Colon (tissue), 2 donors: ENCODE measurements around the gene TPGS2.

Experiments
- FAIRE-seq: peaks from 2 replicates; lab custom pipeline; 2012; peaks lifted over from hg19 to GRCh38; lab: Jason Lieb, UNC
- donor health status: control.
- donor health status: control.

Gene TPGS2

DNA sequence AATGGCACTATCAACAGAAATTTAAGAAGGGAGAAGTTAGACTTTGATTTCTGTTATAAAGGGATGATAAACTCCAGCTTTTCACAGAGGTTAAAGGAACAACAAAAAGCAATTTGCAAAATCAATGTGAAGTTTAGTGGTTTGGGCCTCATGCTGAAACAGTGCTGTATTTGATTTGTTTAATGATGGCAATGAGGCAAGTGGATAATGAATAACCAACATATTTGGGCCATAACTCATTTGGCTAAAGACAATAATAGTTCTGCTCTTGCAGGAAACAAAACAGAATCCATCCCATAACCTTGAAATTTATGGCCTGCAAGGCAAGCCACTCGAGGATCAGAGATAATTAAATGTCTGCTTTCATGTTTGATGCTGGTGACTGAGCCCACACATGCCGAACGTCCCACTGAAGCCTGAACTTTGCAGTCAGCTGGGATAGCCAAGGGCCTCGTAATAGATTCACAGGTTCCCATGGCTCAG lies 56.5 kb downstream of the TPGS2 start:
- no peak for FAIRE-seq

DNA sequence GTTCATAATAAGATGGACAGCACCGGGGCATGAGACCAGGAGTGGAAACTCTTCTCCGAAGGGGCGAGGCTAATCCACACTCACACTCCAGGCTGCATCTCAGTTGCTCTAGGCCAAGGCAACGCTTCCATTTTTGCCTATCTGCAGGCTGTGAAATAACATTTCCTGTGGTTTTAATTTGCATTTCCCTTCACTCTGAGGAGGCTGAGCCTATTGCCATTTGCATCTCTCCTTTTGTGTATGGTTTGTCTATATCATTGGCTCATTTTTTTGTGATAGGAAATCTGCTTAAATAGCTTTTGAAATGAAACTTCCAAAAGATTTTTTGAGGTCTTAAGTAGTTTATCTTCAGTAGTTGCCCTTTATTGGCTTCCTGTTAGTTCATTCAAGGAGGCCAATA lies 57.6 kb downstream of the TPGS2 start:
- no peak for FAIRE-seq

DNA sequence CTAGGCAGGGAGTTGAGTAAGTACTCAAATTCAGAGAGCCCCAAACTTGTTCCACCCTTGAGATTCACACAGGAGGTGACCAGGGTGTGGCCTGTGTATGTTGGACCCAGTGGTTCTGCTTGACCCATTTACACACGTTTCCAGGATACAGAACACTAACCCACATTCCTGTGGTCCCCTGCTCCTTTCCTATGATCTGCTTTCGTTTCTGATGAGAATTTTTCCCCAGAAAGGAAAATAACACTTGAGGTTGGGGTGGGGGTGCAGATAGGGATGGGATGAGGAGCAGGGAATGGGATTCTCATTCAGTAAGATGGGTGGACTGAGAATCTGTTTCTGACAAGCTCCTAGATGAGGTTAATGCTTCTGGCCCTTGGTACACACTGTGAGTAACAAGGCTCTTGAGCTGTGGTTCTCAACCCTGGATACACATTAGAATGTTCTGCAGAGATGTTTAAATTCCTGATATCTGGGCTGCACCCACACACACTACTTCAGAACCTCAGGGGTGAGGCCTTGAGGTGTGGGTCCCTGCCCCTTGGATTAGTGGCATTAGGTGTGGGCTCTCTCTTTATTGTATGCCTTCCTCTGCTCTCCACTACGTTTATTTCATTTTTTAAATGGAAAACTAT lies 58.4 kb downstream of the TPGS2 start:
- FAIRE-seq = no peak

DNA sequence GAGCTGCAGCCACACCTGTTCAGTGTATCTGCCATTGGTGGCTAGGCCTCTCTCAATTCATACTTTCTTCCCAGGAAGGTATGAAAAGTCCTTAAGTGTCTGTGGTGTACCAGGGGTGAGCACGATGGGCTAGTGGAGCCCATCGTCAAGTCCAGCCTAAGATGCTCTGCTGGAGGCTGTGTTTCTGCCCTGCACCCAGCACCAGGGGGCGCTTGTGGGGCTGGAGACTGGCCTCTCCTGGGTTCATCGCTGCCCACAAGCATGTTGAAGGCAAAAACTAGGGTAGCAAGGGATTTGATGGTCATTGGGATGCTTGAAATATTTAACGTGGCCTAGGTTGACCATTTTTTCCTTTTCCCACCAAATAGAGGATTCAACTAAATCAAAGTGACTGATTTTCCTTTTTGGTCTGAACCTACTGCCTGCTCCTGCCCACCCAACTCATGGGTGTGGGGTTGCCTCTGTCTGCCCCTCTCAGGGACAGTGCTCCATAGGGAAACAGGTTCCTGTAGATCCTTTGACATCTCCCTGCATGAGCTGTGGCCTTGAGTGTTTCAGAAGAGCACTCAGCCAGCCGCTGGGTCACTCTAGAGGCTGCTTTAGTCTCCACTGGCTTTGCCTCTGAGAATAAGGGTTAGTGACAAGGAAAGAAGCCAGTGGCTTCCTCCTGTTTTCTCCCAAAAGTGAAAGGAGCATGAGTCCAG lies 59.0 kb downstream of the TPGS2 start:
- FAIRE-seq = no peak

DNA sequence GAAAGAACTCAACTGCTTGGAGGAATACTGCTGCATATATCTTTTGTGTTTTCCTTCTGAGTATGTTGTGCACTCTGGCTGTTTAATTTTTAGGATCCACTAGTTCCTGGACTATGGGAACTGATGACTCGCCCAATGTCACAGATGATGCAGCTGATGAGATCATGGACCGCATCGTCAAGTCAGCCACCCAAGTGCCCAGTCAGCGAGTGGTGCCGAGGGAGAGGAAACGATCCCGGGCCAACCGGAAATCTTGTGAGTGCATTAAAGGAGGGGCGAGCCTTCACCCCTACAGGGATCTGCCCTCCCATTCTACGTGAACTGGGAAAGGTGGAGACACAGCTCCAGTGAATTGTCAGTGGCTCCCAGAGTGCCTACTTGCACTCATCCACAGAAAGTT lies 59.6 kb downstream of the TPGS2 start:
- FAIRE-seq = no peak

DNA sequence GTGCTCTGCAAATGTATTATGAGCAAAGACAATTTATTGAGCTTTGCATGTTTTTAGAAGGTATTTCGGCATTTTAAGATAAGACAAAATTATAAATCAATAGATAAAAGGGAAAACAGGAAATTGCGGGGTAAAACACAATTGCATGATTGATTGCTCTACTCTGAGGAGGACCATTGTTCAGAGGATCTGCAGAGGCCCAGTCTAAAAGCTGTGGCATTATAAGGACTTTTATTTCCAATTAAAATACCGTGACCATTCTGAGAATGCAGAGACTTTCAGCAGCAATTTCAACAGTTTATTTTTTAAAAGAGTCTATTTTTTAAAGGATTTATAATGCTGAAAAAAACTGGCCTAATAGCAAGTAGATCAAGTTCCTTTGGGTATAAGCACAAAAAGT lies 62.0 kb downstream of the TPGS2 start:
- no peak for FAIRE-seq

DNA sequence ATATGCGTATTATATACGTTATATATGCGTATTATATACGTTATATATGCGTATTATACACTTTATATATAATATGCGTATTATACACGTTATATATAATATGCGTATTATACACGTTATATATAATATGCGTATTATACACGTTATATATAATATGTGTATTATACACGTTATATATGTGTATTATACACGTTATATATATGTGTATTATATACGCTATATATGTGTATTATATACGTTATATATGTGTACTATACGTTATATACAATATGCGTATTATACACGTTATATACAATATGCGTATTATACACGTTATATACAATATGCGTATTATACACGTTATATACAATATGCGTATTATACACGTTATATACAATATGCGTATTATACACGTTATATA lies 65.8 kb downstream of the TPGS2 start:
- peak; percentile 98 for FAIRE-seq

DNA sequence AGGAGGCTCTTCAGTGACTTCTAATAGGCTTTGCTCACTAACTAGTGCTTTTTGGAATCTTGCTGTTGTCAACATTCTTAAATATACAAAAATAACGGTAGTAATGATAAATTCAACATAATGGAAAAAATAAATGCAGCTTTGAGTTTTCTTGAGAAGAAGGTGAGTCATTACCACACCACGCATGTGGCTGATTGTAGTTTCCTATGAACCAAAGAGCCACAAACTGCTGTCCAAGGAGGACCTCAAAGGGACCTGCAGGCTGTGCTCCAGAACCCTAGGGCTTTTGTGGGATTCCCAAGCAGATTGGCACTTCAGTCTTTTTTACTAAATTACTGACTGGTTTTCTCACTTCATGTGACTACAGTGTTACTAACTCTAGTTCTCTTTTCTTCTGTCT lies 66.7 kb downstream of the TPGS2 start:
- FAIRE-seq = no peak

DNA sequence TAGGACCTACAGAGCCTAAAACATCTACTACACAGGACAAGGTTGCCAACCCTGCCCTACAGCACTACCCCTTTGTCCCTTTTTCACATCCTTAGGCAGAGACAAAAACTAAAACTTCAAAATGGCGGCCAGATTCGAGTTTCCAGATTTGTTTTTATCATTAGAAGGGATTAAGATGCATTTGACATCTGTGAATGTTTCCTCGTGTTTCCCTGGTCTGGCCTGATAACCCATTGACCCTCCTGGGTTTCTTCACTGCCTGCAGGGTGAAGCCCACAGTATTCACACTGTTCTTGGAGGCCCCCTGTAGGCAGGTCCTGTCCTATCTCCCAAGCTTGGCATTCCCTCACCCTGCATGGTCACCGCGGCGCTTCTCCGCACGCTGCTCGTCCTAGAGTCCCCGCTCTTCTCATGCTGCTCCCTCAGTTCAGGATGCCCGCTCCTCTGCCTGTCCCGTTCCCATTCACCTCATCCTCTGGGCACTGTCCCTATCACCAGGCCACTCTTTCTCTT lies 67.6 kb downstream of the TPGS2 start:
- FAIRE-seq = no peak

DNA sequence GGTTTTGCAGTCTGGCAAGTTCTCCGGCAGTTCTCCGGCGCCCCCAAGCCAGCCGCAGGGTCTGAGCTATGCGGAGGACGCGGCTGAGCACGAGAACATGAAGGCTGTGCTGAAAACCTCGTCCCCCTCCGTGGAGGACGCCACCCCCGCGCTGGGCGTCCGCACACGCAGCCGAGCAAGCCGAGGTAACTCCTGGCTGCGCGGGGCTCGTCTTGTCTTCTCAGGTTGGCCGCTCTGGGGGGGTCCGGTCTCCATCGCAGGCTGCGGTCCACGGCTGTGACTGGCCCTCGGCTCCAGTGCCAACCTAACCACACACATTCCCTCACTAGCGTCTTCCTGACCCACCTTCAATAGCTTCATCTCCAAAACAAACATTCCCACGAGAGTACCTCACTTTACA lies 68.2 kb downstream of the TPGS2 start:
- no peak for FAIRE-seq

DNA sequence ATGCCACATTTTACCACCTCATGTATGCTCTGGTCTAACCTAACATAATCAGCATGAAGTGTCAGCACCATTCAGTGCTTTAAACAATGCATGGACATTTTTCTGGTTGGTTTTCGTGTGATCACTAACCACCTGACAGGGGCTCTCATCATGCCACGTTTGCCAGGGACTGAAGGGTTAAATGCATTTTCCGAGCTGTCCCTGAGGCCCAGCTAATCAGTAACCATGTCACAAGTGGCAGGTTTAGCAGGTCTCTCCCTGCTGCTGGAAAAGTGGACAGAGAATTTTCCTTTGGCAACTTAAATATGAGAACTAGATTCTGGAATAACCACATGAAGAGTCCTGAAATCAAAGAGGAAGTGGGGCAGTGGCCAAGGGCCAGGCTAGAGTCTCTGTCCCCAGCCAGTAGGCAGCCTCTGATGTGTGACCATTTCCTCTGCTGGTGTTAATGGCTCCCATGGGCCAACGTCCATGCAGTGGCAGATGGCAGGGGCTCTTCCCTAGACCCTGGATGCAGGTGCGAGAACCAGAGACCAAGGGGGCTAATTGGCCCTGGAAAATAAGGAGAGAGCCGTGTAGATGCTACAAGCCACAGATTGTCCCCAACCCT lies 69.5 kb downstream of the TPGS2 start:
- no peak for FAIRE-seq

DNA sequence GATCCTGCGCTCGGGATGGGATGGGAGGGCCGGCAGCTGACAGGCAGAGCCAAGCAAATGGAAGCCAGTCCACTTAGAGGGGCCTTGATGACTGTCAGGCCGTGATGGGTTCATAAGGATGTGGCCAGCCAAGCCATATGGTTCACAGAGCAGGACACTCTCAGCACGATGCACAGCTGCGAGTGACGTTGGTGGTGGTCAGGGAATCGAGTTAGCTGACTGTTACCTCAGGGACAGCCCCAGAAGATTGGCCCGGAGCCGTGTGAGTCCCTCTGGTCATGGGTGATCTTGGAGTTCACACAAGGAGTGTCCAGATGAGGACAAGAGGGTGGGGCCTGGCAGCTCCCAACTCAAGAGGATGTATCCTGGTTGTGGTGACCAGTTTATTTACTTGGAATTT lies 70.2 kb downstream of the TPGS2 start:
- no peak for FAIRE-seq

DNA sequence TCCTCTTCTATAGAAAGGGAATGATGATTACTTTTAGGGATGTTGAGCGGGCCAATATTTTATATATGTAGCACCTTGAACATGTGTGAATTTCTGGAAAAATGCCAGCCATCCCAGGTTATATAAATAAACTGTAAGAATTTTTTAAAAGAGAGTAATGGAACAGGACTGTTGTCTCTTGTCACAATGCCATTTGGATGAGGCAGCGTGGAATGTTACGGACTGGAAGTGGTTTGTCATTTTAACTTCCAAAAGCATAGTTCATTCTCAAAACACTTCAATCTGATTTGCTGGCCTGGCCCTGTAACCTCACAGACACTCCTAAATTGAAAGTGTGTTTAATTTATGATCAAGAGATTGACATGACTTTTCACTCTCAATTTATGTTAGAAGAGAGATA lies 70.8 kb downstream of the TPGS2 start:
- no peak for FAIRE-seq

DNA sequence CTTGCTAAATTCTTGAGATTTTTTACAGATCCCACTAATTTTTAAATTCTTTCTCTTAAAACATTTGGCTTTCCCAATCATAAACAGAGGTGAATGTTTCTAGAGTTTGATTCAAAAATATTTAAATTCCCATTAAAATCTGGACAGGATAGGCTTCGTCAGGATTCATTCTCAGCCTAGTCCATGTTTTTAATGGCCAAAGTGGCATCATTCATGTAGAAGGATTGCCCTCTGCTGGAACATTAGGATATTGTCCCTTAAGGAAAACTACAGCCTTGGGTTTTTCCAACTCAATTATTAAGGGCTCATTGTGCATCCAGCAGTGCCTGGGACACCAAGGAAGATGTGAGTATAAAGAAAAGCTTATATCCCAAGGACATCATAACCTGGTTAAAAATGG lies 71.7 kb downstream of the TPGS2 start:
- peak; percentile 21 for FAIRE-seq

DNA sequence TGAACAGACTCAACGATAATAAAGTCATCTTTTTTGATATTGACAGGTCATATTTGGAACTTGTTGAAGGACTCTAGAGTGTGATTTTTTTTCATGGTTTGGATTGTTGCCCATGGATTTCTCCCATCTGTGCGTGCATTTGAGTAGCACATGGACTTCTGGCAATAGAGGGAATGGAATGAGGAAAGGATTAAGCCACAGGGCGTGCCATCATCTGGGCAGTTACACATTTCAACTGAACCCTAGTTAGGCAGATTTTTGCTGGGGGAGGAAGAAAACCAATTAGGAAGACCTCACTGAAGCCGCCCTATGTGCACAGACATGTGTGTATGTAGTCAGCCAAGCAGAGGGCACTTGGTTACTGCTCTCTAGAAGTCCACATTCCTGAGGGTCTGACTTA lies 72.6 kb downstream of the TPGS2 start:
- FAIRE-seq = no peak

DNA sequence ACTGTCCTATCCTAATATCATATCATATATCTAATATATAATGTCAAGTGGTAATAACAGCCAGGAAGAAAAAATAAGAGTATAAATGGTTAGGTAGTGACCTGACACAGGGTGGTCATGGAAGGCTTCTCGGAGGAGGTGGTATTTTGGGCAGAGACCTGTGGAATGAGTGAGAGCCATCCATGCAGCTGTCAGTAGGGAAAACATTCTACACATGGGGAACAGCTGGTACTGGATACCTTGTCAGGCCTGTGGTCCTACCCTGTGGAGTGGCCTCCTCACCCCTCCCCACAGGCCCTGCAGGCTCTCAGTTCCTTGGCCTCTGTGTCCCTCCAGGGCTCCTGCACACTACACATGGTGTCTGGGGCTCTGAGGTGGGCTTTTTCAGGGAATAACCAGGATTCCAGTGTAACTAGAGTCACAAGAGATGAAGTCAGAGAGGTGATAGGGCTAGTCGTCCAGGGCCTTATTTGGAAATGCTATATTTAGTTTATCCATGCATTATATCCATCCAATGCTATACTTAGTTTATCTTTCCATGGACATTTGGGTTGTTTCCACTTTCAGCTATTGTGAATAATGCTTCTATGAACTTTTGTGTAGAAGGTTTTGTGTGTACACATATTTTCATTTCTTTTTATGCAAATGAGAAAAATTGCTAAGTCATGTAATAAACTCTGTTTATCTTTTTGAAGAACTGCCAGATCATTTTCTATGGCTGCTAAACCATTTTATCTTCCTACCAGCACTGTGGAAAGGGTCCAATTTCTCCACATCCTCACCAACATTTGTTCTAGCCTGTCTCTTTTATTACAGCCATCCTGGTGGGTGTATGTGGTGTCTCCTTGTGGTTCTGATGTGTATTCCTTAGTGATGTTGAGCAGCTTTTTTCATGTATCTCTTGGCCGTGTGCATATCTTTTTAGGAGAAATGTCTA lies 75.6 kb downstream of the TPGS2 start:
- no peak for FAIRE-seq

DNA sequence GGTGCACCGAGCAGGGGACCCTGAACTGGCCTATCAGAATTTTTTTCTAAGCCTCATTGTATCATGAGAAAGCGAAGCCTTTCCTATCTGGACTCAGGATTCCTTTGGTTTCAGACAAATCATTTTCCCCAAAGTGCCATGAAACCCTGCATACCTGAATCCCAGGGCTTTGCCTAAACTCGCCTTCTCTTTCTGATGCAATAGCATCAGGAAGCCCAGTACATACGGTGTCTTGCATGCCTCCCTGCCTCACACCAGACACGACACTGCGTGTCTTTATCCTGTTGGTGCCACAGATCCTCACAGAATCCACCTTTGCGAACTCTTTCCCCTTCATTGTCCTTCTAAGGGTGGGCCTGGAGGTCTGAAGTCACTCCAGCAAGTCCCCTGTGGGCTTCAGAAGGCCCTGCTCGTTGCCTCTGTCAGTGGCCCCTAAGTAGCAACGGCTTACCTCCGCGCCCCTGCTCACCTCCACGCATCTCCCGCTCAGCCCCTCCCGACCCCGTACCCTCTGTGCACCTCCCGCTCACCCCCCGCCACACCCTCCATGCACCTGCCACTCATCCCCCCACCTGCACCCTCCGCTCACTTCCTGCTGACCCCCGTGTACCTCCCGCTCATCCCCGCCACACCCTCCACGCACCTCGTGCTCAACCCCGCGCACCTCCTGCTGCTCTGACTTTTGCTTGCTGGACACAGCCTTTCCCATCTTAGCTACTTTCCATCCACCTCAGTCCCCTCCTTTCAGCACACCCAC lies 83.4 kb downstream of the TPGS2 start:
- no peak for FAIRE-seq

DNA sequence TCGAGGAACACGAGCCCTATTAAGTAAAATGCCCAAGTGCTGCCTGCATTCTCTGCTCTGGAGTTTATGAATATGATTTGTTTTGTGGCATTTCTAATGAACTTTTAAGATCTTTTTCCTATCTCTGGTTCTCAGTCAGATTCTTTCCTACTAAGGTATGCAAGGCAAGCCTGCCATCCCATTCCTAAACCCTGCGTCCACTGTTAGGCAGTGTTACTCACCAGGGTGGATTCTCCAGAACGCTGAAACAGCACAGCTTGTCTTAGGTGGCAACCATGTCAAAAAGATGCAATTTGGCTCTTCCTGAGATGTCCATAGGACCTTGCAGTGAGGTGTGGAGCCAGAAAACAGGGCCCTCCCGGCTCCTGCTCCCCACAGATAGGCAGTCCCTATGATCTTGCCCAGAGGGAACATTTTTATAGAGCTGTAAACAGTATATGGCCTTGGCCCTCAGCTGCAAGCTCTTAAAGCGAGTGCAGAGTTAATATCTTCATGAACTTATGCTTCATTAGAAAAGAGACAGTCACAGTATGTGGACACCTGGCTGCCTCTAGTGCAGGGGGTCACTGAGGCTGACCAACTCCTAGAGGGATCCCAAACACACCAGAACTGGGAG lies 84.4 kb downstream of the TPGS2 start:
- no peak for FAIRE-seq
